GM12878 (cell line): ENCODE measurements around the gene LRRC45.

ENCODE experiments used
- CEBPB ChIP-seq, 2 experiments: fragments of 150-350 bp in 1 of 2; IDR thresholded peaks; 2 replicates each; pipeline ENCODE4 v1.6.1; 2012 to 2014; ENCODE audit warnings: low read depth in 2 of 2, low read length in 2 of 2, borderline replicate concordance in 1 of 2, inconsistent platforms in 1 of 2
- RAD21 ChIP-seq: IDR thresholded peaks from 2 replicates; pipeline ENCODE4 v1.6.1; 2011; ENCODE audit warnings: mild to moderate bottlenecking, low read depth, low read length, moderate library complexity; ENCODE audit not compliant: insufficient read depth
- TAF1 ChIP-seq: IDR thresholded peaks from 2 replicates; pipeline ENCODE4 v1.6.1; 2011; ENCODE audit warnings: mild to moderate bottlenecking, low read depth, low read length, borderline replicate concordance
- TF ChIP-seq, protein P1 (sequence below): fragments of 450-650 bp; IDR thresholded peaks from 2 replicates; pipeline ENCODE4 v1.6.1; 2014; ENCODE audit warnings: mild to moderate bottlenecking
- TF ChIP-seq, protein P2 (sequence below): IDR thresholded peaks from 2 replicates; pipeline ENCODE4 v1.6.1; 2011; ENCODE audit warnings: low read depth, low read length, improper control_type of control experiment, borderline replicate concordance
- TF ChIP-seq, protein P3 (sequence below): IDR thresholded peaks from 2 replicates; pipeline ENCODE4 v1.6.1; 2012; ENCODE audit warnings: mild to moderate bottlenecking, low read depth, low read length

DNA sequence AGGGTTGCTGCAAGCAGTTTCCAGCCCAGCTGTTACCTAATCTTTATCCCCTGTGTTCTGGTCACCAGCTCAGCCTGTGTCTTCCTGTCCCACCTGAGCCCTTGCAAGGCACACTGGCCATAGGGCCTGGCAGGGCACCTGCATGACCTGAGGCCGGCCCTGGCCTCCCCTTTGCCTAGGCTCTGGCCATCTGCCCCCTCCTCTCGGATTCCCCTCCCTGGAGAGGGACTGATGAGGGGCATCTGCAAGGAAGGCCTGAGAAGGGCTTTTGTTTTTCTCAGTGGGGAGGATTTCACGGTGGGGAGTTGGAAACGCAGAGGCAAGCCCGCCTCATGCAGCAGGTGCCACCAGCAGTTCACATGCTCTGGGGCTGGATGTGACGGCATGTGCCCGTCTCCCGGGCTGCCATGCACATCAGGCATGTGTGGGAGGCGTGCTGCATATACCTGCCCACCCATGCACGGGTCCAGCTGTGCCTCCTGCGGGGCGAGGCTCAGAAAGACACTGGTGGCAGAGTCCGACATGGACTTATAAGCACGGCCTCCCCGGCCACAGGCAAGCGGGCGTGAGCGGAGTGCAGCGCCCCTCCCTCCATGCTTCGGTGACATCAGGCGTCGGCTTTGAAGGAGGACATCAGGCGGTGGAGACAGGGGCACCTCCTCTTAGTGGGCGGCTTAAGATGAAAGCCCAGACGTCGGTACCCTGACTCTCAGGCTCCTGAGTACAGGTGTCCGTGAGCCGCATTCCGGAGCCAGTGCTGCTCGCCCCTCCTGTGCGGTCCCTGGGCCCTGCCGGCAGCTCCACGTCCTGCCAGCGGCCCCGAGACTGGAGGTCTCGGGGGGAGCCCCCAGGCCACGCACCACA lies 29.1 kb upstream of the LRRC45 start:
- TF ChIP-seq TAF1 (no peak), RAD21 (no peak), CEBPB (IDR thresholded peaks at IDR 0.05; ENCODE audit: borderline replicate concordance in 1 of 2, low read depth in 2 of 2, low read length in 2 of 2) (no peak)
- TF ChIP-seq, protein P1, sequence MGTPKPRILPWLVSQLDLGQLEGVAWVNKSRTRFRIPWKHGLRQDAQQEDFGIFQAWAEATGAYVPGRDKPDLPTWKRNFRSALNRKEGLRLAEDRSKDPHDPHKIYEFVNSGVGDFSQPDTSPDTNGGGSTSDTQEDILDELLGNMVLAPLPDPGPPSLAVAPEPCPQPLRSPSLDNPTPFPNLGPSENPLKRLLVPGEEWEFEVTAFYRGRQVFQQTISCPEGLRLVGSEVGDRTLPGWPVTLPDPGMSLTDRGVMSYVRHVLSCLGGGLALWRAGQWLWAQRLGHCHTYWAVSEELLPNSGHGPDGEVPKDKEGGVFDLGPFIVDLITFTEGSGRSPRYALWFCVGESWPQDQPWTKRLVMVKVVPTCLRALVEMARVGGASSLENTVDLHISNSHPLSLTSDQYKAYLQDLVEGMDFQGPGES: no peak
- TF ChIP-seq, protein P2, sequence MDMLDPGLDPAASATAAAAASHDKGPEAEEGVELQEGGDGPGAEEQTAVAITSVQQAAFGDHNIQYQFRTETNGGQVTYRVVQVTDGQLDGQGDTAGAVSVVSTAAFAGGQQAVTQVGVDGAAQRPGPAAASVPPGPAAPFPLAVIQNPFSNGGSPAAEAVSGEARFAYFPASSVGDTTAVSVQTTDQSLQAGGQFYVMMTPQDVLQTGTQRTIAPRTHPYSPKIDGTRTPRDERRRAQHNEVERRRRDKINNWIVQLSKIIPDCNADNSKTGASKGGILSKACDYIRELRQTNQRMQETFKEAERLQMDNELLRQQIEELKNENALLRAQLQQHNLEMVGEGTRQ: no peak
- TF ChIP-seq, protein P3, sequence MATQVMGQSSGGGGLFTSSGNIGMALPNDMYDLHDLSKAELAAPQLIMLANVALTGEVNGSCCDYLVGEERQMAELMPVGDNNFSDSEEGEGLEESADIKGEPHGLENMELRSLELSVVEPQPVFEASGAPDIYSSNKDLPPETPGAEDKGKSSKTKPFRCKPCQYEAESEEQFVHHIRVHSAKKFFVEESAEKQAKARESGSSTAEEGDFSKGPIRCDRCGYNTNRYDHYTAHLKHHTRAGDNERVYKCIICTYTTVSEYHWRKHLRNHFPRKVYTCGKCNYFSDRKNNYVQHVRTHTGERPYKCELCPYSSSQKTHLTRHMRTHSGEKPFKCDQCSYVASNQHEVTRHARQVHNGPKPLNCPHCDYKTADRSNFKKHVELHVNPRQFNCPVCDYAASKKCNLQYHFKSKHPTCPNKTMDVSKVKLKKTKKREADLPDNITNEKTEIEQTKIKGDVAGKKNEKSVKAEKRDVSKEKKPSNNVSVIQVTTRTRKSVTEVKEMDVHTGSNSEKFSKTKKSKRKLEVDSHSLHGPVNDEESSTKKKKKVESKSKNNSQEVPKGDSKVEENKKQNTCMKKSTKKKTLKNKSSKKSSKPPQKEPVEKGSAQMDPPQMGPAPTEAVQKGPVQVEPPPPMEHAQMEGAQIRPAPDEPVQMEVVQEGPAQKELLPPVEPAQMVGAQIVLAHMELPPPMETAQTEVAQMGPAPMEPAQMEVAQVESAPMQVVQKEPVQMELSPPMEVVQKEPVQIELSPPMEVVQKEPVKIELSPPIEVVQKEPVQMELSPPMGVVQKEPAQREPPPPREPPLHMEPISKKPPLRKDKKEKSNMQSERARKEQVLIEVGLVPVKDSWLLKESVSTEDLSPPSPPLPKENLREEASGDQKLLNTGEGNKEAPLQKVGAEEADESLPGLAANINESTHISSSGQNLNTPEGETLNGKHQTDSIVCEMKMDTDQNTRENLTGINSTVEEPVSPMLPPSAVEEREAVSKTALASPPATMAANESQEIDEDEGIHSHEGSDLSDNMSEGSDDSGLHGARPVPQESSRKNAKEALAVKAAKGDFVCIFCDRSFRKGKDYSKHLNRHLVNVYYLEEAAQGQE: no peak
